Astrocyte (in vitro differentiated cells and primary cell): Measurements from ENCODE around the gene RNF223.

Experiments used
- CTCF ChIP-seq: IDR thresholded peaks from 2 replicates; pipeline ENCODE4 v1.5.1; 2011; ENCODE audit warnings: low read depth, mild to moderate bottlenecking, inconsistent platforms, low read length, moderate library complexity; ENCODE audit not compliant: insufficient read depth
- EZH2 ChIP-seq: IDR thresholded peaks from 2 replicates; pipeline ENCODE4 v1.6.1; 2012; ENCODE audit warnings: mild to moderate bottlenecking, low read length, inconsistent platforms; ENCODE audit not compliant: insufficient read depth

GRCh38 chr1:1034439-1034781, 39.7 kb downstream of the RNF223 start:
- TF ChIP-seq EZH2 (peak; percentile 55), CTCF (no peak)
